Panc1 (cell line): ENCODE results near the gene JAKMIP3.

Source experiments
- POLR2AphosphoS5 ChIP-seq: IDR thresholded peaks from 2 replicates; pipeline ENCODE4 v1.6.1; 2012; ENCODE audit warnings: mild to moderate bottlenecking, low read depth, low read length, moderate library complexity
- SIN3A ChIP-seq: IDR thresholded peaks from 2 replicates; pipeline ENCODE4 v1.6.1; 2012; ENCODE audit warnings: low read depth, mild to moderate bottlenecking, low read length, moderate library complexity, borderline replicate concordance; ENCODE audit not compliant: insufficient read depth
- TCF7L2 ChIP-seq: IDR thresholded peaks from 2 replicates; pipeline ENCODE4 v1.6.1; 2011; ENCODE audit warnings: mild to moderate bottlenecking, low read depth, low read length, inconsistent platforms
- TF ChIP-seq, protein P1 (sequence below): fragments of 450-650 bp; IDR thresholded peaks from 2 replicates; pipeline ENCODE4 v1.5.1; 2017; ENCODE audit warnings: mild to moderate bottlenecking
- TF ChIP-seq, protein P2 (sequence below), 2 experiments: IDR thresholded peaks; 2 replicates each; pipeline ENCODE4 v1.6.1; 2011 to 2012; ENCODE audit warnings: low read depth in 2 of 2, control low read depth in 1 of 2, low read length in 1 of 2, mild to moderate bottlenecking in 1 of 2, moderate library complexity in 1 of 2; ENCODE audit not compliant: insufficient read depth in 1 of 2

GRCh38 chr10:132069122-132069848 lies 3.5 kb downstream of the JAKMIP3 start:
- TF ChIP-seq, protein P1, sequence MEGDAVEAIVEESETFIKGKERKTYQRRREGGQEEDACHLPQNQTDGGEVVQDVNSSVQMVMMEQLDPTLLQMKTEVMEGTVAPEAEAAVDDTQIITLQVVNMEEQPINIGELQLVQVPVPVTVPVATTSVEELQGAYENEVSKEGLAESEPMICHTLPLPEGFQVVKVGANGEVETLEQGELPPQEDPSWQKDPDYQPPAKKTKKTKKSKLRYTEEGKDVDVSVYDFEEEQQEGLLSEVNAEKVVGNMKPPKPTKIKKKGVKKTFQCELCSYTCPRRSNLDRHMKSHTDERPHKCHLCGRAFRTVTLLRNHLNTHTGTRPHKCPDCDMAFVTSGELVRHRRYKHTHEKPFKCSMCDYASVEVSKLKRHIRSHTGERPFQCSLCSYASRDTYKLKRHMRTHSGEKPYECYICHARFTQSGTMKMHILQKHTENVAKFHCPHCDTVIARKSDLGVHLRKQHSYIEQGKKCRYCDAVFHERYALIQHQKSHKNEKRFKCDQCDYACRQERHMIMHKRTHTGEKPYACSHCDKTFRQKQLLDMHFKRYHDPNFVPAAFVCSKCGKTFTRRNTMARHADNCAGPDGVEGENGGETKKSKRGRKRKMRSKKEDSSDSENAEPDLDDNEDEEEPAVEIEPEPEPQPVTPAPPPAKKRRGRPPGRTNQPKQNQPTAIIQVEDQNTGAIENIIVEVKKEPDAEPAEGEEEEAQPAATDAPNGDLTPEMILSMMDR: no peak
- TF ChIP-seq POLR2AphosphoS5: no peak
- TF ChIP-seq, protein P2, sequence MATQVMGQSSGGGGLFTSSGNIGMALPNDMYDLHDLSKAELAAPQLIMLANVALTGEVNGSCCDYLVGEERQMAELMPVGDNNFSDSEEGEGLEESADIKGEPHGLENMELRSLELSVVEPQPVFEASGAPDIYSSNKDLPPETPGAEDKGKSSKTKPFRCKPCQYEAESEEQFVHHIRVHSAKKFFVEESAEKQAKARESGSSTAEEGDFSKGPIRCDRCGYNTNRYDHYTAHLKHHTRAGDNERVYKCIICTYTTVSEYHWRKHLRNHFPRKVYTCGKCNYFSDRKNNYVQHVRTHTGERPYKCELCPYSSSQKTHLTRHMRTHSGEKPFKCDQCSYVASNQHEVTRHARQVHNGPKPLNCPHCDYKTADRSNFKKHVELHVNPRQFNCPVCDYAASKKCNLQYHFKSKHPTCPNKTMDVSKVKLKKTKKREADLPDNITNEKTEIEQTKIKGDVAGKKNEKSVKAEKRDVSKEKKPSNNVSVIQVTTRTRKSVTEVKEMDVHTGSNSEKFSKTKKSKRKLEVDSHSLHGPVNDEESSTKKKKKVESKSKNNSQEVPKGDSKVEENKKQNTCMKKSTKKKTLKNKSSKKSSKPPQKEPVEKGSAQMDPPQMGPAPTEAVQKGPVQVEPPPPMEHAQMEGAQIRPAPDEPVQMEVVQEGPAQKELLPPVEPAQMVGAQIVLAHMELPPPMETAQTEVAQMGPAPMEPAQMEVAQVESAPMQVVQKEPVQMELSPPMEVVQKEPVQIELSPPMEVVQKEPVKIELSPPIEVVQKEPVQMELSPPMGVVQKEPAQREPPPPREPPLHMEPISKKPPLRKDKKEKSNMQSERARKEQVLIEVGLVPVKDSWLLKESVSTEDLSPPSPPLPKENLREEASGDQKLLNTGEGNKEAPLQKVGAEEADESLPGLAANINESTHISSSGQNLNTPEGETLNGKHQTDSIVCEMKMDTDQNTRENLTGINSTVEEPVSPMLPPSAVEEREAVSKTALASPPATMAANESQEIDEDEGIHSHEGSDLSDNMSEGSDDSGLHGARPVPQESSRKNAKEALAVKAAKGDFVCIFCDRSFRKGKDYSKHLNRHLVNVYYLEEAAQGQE (IDR thresholded peaks at IDR 0.05; ENCODE audit: insufficient read depth in 1 of 2, low read depth in 2 of 2, low read length in 1 of 2): no peak
- TF ChIP-seq TCF7L2: no peak
- TF ChIP-seq SIN3A: no peak
